Activated naive CD4-positive, alpha-beta T cell treated with Interleukin-2 at 50 U/mL for 16 hours (primary cell): ENCODE data around the gene C16orf86.
"Not testable (repeated sequence)": the region's sequence is repeated elsewhere in the genome, so short reads cannot be mapped to it uniquely, and the experiment has no call there.

ENCODE experiments used
- DNase-seq: peaks from one replicate; pipeline ENCODE4 v3.0.0-alpha.2; 2020

Gene C16orf86

DNA sequence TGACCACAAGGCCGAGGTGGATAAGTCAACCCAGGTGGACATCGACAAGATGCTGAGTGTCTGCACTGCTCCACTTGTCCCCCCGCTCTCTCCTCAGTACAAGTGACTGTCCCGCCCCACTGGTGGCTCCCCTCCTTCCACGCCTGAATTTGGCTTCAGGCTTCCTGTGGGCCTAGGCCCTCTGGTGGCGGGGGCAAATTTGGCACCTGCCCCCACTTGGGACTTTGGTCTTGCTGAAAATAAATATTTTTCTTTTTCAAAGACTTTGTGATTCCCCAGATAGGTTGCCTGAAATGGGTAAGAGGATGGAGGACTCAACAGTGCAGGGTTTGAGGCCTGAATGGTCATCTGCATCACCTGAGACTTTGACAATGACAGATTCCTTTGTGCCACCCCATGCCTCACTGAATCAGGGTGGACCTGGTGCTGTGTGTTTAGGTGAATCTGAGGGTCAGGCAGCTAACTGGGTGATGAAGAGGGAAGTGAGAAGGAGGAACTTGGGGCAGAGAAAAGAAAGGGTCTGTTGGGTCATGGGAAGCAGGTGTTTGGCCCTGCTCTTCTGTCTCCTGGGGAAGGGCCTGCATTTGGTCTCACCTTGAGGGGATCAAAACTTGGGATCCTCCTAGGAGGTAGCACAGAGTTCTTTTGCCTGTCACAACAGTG lies 2.0 kb downstream of the C16orf86 start:
- peak; percentile 35 for DNase-seq

DNA sequence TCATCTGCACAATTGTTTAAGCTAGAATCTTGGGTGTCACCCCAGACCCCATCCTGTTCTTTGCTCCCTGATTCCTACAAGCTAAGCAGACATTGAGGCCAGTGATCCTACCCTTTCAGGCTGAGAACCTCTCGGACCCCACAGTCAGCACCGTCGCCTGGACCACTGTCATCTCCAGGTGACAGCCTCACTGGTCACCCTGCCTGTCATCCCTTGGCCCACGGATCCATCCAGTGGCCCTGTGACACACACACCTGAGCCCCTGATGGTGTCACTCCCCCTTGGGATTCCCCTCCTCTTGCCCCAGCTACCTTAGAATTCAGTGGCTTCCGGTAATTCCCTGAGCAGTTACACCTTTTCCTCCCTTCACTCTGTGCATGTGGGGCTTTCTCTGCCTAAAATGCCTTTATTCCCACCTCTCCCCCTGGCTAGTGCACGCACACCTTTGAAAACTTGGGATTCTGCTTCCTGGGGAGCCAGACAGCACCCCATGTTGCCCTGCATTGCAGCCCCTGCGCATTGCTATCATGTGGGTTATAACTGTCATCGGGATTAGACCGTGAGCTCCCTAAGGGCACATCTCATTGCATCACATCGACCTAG lies 3.0 kb downstream of the C16orf86 start:
- DNase-seq = no peak

GRCh38 chr16:67672306-67672705 lies 5.7 kb downstream of the C16orf86 start:
- no peak for DNase-seq

DNA sequence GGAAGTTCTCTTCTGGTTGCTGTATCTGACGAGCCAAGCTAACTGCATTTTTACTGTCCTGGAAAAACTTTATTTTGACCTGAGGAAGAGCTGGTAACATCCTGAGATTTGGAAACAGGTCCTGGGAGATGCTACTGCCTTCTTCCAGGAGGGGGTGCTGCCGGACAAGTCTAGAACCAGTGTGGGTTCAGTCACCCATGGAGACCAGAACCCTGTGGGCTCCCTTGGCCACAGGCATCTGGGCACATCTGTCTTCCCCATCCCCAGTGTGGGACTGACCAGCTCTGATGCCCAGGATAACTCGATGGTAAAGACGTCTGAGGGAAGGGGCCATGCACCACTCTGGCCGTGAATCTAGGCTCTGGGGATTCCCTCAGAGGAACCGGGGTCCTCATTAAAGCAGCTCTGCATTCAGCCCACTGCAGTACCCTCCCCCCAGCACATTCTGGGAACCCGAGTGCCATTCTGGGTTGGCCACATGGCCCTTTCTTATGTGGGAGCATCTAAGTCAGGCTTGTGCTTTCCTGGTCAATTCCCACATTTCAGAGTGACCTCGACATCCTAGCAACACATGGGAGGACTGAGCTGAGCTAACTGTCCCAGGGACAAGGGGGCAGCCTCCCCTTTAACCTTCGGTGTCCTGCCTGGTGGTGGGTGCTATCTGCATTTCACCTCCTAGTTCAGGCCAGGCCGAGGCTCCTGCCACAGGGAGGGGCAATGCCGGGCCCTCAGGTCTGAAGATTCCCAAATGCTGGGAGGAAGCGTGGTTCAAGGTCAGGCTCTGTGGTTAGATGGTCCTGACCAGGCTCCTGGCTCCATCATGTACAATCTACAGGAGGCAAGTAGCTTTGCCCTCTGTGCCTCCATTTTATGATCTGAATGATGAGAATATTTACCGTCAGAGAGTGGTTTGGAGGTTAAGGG lies 6.4 kb downstream of the C16orf86 start:
- DNase-seq = peak; percentile 50

GRCh38 chr16:67673712-67674580 lies 7.3 kb downstream of the C16orf86 start:
- DNase-seq = no peak

GRCh38 chr16:67674851-67675578 lies 8.4 kb downstream of the C16orf86 start:
- DNase-seq = no peak

DNA sequence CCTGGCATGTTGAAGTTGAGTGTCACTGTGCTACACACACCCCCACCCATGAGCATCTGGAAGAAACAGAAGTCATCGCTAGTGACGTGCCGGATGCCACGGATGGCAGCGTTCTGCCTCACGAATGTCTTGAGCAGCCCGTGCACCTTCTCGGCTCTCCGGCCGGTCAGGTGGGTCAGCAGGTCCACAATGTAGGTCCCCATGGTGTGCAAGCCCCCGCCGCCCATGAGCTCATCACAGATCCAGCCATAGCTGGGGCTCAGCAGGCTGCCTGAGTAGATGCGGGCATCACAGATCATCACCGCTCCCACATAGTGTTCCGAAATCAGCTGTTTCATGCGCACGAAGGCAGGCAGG lies 8.9 kb downstream of the C16orf86 start:
- no peak for DNase-seq

- DNase-seq = no peak
Observed at GRCh38 chr16:67675999-67676398, 9.4 kb downstream of the C16orf86 start.

DNA sequence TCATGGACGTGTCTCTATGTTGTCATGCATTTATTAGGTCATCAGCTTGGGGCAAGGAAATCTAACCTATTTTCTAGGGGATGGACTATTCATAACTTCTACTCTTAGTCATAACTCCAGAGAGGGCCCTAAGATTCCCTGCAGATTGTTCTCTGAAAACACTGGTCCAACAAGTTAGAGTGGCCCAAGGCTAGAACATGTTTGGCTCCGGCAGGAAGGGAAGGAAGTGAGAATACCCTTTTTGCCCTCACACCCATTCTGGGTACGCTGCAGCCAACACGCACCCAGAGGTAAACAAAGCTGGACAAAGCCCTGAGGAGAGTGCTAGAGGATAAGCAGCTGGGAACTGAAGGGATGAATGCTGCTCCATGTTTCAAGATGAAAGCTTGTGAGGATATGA lies 9.9 kb downstream of the C16orf86 start:
- no peak for DNase-seq

- no peak for DNase-seq
Observed at GRCh38 chr16:67676939-67677338, 10.3 kb downstream of the C16orf86 start.

GRCh38 chr16:67677712-67678111 lies 11.1 kb downstream of the C16orf86 start:
- DNase-seq = no peak

DNA sequence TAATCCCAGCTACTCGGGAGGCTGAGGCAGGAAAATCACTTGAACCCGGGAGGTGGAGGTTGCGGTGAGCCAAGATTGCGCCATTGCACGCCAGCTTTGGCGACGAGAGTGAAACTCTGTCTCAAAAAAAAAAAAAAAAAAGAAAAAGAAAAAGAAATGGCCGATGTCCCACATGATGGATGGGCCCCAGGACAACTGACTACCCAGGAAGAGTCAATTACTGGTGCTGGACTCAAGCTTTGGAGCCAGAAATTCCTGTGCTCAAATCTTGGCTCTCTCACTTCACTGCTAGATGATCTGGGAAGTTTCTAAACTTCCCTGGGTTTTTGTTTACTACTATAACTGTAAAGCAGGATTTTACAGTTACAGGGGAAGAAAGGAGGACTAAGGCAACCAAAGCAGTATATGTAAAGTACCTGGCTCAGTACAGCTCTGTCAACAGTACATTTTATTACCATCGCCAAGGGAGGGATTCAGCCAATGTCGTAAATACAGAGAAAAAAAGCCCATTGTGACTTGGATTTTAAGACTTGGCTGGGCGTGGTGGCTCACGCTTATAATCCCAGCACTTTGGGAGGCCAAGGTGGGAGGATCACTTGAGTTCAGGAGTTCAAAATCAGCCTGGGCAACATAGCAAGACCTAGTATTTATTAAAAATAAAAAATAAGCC lies 11.9 kb downstream of the C16orf86 start:
- no peak for DNase-seq

DNA sequence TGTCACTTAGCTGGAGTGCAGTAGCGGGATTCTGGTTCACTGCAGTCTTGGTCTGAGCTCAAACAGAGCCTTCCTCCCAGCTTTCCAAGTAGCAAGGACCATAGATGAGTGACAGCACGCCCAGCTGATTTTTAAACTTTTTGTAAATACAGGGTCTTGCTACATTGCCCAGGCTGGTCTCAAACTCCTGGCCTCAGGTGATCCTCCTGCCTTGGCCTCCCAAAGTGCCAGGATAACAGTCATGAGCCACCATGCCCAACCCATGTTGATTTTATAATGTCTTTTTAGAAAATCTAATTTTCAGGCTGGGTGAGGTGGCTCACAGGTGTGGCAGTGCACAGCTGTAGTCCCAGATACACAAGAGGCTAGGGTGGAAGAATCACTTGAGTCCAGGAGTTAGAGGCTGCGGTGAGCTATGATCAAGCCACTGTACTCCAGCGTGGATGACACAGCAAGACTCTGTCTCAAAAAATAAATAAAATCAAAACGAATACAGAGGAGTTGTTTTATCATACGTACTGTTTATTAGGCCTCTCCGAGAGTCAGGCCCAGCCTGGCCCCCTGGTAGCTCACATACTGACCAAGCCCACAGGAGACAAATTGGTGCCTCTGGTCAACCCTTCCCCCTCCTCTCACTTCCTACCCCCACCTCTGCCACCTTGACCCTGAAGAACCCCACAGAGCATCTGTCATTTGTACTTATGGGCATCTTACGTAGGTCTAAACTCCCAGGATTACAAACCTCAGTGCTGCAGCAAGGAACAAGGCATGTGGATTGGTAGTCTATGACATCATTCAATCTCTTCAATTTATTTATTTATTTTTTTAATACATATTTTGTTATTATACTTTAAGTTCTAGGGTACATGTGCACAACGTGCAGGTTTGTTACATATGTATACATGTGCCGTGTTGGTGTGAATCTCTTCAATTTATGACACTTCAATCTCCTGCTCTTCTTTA lies 13.6 kb downstream of the C16orf86 start:
- no peak for DNase-seq

DNA sequence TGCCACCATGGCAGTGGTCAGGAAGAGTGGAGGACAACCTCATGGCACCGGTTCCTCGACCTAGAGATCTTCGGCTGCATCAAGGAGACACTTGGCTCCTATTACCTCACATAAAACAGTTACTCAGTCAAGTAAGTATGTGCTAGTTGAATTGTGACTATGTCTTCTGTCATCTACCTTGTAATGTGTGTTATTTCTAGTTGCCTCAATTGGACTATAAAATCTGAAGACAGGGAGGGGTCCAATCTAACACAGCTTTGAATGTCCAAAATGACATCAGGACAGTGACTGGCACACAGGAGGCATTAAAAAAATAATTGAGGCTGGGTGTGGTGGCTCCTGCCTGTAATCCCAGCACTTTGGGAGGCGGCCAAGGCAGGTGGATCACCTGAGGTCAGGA lies 17.2 kb downstream of the C16orf86 start:
- no peak for DNase-seq

DNA sequence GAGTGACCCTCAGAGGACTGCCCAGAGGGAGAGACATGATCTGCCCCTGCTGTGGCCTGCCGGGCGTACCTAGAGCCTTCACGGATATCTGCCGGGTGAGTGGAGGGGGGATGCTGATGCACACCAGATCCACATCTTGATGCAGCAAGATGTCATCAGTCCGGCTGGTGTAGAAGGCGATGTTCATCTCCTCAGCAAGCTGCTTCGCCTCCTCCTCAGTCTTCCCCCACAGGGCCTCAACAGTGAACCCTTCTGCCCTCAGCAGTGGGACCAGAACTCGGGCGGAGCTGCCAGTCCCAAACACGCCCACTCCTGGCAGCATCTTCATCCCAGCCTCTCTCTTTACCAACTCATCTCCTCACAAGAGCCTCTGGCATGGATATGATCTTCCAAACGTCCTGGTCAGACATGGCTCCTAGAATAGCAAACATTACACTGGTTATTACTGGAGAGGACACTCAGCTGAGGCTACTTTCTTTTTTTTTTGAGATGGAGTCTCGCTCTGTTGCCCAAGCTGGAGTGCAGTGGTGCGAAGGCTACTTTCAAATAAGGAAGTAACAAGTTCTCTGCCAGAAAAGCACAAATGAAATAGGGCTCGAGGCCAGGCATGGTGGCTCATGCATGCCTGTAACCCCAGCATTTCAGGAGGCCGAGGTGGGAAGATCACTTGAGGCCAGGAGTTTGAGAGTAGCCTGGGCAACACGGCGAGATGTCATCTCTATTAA lies 18.9 kb downstream of the C16orf86 start:
- DNase-seq = no peak

DNA sequence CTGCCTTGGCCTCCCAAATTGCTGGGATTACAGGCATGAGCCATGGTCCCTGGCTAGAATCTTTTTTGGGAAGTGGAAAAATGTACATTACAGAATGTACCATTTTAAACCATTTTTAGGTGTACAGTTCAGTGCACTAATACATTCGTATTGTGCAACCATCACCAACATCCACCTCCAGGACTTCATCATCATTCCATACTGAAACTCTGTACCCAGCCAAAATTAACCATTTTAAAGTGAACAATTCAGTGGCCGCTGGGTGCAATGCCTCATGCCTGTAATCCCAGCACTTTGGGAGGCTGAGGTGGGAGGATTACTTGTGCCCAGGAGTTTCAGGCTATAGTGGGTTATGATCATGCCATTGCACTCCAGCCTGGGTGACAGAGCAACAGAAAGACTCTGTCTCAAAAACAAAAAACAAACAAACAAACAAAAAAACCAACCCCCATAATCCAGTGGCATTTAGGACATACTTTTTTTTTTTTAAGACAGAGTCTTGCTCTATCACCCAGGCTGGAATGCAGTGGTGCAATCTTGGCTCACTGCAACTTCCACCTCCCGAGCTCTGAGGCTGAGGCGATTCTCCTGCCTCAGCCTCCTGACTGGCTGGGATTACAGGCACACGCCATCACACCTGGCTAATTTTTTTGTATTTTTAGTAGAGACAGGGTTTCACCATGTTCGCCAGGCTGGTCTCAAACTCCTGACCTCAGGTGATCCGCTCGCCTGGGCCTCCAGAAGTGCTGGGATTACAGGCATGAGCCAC lies 27.1 kb downstream of the C16orf86 start:
- not testable (repeated sequence) for DNase-seq

DNA sequence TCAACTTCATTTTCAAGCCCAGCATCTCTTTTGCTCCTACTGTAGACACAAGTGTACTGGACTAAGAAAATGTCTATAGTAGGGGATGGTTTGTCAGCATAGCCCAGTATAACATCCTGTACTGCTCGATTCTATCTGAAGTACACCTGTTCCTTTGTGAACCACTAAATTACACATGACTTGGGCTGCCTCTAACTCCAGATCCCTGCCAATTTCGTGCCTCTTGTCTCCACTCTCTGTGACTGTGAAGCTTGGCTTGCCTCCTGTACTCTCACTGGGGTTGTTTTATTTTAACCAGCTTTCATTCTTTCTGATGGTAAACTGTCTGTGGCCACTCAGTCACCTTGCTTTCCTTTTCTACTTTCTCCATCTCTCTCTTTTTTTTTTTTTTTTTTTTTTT lies 28.0 kb downstream of the C16orf86 start:
- no peak for DNase-seq

- DNase-seq = no peak
Observed at GRCh38 chr16:67697422-67698185, 31.0 kb downstream of the C16orf86 start.
